HG02885 (cell line): ENCODE results near the gene IGSF6.
"Not testable (repeated sequence)": the region's sequence is repeated elsewhere in the genome, so short reads cannot be mapped to it uniquely, and the experiment has no call there.

Source experiments
- ATAC-seq: cut with Tn5 transposase; IDR thresholded peaks from one replicate; pipeline ENCODE4 v1.9.1; 2021; ENCODE audit warnings: mild to moderate bottlenecking; ENCODE audit not compliant: unreplicated experiment, poor library complexity

The IGSF6 gene

DNA sequence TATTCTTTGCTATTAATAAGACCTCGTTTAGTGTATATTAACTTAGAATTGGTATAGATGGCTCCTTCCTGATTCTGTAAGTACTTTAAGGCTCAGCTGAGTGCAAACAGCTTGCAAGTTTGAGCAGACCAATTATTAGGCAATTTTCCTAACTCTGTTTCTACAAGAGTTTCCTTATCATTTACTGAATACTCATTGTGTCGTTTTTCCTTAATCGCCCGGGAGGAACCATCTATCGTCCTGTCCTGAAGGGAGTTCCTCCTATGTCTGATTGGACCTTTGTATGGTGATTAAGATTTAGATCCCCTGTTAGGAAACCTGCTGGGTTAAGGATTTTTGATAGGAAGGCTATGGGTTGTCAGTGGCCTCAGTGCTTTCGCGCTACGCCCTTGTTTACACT, 21.0 kb downstream of the IGSF6 start:
- ATAC-seq: not testable (repeated sequence)

DNA sequence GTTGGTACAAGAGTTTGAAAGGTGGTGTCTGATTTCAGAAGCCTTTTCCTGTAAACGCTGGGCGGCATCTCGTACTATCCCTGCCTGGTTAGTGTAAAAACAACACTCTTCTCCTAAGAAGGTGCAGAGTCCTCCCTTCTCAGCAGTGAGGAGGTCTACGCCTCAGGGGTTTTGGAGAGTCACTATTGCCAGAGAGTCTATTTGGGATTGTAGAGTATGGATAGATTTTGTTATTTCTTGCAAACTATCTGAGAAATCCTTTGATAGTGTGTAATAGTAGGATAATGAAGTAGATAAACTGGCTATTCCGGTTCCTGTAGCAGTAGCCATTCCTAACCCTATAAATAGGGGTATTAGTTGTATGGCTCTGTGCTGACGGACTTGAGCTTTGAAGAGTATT, 21.5 kb downstream of the IGSF6 start:
- ATAC-seq: not testable (repeated sequence)

DNA sequence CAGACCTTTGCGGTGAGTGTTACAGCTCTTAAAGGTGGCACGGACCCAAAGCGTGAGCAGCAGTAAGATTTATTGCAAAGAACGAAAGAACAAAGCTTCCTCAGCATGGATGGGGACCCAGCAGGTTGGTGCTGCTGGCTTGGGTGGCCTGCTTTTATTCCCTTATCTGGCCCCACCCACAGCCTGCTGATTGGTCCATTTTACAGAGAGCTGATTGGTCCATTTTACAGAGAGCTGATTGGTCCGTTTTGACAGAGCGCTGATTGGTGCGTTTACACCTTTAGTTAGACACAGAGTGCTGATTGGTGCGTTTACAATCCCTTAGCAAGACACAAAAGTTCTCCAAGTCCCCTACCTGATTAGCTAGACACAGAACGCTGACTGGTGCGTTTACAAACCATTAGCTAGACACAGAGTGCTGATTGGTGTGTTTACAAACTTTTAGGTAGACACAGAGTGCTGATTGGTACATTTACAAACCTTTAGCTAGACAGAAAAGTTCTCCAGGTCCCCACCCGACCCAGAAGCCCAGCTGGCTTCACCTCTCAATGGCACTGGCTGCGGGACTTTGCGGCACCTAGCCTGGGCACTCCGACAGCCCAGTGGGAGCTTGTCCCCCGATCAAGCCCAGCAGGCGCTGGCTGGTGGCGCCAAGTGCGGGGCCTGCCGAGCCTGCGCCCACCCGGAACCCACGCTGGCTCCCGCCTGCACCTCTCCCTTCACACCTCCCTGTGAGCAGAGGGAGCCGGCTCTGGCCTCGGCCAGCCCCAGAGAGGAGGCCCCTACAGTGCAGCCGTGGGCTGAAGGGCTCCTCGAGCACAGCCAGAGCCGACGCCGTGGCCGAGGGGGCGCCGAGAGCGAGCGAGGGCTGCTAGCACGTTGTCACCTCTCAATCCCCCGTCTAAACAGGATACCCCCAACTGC, 22.5 kb downstream of the IGSF6 start:
- not testable (repeated sequence) for ATAC-seq

DNA sequence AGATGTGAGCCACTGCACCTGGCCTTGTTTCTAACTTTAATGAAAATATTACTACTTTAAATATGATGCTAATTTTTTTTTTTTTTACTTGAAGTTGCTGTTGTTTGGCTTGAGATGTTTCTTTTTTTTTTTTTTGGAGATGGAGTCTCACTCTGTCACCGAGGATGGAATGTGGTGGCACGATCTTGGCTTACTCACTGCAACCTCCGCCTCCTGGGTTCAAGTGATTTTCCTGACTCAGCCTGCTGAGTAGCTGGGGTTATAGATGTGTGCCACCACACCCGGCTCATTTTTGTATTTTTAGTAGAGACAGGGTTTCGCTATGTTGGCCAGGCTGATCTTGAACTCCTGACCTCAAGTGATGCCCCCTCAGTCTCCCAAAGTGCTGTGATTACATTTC, 23.6 kb downstream of the IGSF6 start:
- ATAC-seq: no peak

DNA sequence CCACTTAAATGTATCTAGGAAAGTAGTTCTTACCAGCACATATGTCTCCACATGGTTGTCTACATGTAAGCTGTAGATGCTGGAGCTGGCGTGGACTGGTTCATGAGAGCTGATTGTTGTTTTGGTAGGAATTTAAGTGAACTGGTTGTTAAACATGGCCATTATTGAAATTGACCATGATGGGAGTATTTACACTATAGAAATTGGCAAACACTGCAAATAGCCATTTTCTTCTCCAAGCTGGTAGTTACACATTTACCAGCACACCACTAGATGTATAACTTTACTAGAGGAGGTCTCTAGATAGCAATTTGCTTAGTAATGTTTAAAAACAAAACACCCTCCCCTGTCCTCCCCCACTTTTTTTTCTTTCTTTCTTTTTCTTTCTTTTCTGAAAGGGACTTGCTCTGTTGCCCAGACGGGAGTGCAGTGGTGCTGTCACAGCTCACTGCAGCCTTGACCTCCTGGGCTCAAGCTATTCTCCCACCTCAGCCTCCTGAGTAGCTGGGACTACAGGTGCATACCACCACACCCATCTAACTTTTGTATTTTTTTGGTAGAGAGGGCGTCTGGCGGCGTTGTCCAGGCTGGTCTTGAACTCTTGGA, 24.2 kb downstream of the IGSF6 start:
- ATAC-seq: no peak

- ATAC-seq: no peak
Measured at GRCh38 chr16:21626659-21627277, 25.6 kb downstream of the IGSF6 start.

DNA sequence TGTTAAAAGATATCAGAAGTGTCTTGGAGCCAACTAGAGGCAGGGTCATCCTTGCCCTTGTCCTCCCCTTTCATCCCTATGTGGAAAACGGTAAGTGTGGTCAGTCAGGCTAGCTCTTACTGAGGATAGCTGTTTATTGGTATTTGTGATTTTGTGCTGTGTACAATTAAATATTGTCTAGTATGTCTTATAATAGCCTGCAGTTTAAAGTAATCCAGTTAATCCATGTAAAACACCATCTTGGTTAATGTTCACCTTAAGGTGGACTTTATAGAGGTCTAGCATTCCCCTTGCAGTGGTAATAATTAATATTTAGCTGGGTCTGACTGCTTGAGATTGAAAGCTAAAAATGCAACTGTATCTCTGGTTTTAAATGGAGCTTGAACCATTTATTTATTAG, 27.4 kb downstream of the IGSF6 start:
- no peak for ATAC-seq

DNA sequence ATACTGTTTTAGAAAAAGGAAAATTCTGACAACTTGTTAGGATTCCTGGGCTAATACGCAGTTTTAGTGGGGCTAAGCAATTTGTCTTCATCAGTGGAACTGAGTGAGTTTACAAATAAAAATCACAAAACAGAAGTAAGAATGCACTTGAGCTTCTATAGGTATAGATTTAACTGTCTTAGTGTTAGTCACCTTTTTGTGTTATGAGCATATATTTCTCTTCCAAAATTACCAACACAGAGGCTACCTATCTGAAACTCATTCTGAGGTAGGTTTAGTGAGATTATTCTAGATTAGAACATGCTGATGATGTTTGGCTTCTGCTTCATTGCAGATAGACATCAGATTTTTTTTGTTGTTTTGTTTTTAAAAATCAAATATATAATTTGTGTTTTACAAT, 29.9 kb downstream of the IGSF6 start:
- ATAC-seq: no peak

GRCh38 chr16:21620592-21620991, 31.8 kb downstream of the IGSF6 start:
- no peak for ATAC-seq

DNA sequence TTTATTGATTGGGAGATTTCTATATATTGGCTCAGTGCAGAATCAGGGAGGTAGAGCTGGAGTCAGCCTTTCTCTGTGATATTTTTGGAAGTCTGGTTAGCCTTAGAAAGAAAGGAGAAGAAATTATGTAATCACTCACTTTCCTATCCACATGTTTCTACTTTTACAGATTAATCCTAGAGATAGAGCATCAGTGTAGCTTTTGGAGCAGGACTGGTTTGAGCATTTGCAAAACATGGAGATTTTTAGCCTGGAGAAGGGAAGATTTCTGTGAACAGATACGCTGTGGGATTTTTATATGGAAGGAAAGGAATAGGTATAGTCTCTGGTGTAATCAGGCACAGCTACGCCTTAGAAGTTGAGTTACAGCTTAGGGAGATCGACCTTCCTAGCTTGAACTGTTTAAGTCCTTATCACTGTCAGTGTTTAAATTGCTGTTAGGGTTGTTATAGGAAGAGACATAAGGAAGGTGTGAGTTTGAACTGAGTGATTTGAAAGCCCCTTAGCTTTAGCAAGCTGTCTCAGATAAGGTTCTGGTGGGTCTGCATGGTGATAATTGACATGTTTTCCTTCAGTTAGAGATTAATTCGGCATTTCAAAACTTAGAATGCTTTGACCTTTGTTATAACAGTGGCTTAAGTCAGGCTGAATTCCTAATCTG, 32.5 kb downstream of the IGSF6 start:
- ATAC-seq: no peak

- no peak for ATAC-seq
Measured at GRCh38 chr16:21618281-21618680, 34.1 kb downstream of the IGSF6 start.

DNA sequence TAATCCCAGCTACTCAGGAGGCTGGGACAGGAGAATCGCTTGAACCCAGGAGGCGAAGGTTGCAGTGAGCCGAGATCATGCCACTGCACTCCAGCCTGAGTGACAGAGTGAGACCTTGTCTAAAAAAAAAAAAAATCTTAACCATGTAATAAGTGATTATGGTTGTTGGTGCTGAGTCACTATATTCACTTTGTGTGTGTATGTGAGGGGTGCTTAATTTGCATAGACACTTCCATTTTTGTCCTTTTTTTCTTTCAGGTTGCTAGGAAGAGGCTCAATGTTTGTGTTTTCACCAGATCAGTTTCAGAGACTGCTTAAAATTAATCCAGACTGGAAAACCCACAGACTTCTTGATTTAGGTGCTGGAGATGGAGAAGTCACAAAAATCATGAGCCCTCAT, 34.8 kb downstream of the IGSF6 start:
- ATAC-seq: no peak

- ATAC-seq: no peak
Measured at GRCh38 chr16:21614896-21615295, 37.5 kb downstream of the IGSF6 start.

- ATAC-seq: no peak
Measured at GRCh38 chr16:21613781-21614180, 38.6 kb downstream of the IGSF6 start.

DNA sequence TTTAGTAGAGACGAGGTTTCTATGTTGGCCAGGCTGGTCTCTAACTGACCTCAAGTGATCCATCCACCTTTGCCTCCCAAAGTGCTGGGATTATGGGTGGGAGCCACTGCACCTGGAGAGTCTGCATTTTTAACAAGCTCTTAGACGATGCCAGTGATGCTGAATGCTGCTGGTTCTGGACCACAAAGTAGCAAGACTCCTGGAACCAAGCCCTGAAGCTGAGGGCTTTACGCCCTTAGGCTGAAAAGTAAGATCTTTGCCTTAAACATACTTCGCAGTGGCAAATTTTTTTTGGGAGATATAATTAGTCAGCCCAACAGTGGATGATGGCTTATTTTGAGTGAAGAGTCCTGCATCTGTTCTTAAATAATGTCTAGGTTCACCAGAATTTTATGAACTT, 39.0 kb downstream of the IGSF6 start:
- ATAC-seq: no peak

DNA sequence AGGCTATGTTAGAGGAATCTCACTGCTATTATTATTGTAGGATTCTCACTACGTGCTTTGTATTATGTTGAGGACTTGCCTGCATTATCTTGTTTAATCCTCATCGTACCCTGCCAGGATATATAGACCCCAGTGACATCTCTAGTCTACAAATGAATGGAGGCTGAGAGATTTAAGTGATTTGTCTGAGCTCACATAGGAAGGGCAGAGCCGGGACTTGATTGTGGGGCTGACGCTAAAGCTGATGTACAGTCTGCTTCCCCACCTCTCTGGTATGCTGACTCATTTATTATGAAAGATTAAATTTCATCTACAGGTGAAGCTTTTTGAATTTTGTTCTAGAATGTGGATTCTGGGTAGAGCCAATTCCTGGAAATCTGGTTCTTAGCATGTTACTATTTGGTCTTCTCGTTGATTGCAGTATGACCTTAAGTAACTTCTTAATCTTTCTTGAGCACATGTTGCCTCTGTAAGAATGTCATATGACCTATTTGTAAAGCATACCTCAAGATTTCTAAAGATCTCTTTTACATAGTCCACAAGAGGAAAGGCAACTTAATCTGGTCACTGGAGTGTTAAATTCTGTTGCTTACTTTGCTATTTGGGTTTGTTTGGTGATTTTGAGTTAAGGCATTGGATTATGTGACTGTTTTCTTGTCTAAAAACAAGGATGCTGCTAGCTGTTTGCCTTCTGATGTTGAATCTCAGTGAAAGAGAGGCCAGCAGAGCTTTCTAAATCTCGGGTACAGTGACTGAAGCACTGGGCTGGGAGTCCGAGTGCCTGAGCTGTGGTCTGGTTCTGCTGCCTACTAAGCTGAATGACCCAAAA, 40.6 kb downstream of the IGSF6 start:
- no peak for ATAC-seq

DNA sequence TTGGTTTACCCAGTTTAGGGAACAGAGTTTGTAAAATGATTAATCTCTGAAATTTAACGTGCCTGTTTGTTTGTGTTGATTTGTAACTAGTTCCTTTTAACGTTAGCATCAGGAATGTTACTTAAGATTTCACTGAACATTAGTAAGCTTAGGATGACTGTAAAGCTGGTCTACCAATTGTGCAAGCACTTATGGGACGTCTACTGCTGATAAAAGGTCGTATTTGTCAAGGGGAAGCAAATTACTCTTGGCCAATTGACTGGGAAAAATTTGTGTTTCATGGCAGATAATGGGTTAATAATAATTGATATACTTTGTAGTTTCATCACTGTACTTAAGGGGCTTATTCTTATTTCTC, 41.2 kb downstream of the IGSF6 start:
- no peak for ATAC-seq

GRCh38 chr16:21610766-21611165, 41.6 kb downstream of the IGSF6 start:
- no peak for ATAC-seq

DNA sequence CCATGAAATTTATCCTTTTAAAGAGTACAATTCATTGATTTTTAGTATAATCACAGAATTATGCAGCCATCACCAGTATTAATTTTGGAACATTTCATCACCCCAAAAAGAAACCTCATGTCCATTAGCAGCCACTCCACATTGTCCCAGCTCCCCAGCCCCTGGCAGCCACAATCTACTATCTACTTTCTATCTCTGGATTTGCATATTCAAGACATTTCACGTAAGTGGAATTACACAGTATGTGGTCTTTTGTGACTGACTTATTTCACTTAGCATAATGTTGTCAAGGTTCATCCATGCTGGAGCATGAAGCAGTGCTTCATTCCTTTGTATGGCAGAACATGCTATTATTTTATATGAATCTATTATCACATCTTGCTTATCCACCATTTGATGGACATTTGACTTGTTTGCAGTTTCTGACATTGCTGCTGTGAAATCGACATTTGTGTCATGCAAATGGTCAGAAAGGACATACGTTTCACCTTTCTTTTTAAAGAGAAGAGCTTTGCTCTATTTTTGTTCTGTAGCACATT, 42.3 kb downstream of the IGSF6 start:
- no peak for ATAC-seq
